ENCODE data around the gene PRRC2B.

GRCh38 chr9:131521203-131521602 lies 127.3 kb downstream of the PRRC2B start:
- TF ChIP-seq CTCF (IDR thresholded peaks at IDR 0.05) (no peak), POLR2A (IDR thresholded peaks at IDR 0.05) (no peak)

All from prostate gland (tissue), 2 donors.